ENCODE results near the gene SIPA1L3.

DNA sequence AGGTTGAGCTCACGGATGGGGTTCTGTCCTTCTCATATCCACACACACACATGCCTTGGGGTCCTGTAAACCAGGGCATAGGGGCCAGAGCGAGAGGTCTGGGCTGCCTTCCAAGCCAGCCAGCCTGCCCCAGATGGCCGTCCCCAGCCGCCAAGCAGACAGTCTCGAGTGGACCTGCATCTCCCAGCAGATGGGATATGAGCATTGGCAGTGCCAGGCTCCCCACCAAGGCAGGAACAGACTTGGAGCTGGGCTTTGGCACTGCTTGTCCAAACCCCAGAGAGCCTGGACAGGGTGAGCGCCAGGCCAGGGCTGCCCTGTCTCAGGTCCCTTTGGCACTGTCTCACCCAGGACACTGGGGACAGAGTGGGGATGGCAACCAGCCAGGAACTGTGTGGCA, 186.6 kb downstream of the SIPA1L3 start:
- TF ChIP-seq, protein P1, sequence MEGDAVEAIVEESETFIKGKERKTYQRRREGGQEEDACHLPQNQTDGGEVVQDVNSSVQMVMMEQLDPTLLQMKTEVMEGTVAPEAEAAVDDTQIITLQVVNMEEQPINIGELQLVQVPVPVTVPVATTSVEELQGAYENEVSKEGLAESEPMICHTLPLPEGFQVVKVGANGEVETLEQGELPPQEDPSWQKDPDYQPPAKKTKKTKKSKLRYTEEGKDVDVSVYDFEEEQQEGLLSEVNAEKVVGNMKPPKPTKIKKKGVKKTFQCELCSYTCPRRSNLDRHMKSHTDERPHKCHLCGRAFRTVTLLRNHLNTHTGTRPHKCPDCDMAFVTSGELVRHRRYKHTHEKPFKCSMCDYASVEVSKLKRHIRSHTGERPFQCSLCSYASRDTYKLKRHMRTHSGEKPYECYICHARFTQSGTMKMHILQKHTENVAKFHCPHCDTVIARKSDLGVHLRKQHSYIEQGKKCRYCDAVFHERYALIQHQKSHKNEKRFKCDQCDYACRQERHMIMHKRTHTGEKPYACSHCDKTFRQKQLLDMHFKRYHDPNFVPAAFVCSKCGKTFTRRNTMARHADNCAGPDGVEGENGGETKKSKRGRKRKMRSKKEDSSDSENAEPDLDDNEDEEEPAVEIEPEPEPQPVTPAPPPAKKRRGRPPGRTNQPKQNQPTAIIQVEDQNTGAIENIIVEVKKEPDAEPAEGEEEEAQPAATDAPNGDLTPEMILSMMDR (IDR thresholded peaks at IDR 0.05) = no peak
- TF ChIP-seq POLR2A (IDR thresholded peaks at IDR 0.05) = no peak
